D721Med (cell line): ENCODE data around the gene PANX1.
"Not testable (repeated sequence)": the region's sequence is repeated elsewhere in the genome, so short reads cannot be mapped to it uniquely, and the experiment has no call there.

ENCODE experiments used
- DNase-seq: peaks from one replicate; pipeline ENCODE4 v3.0.0; 2011; ENCODE audit warnings: low spot score; ENCODE audit not compliant: insufficient read length
- FAIRE-seq: peaks from 2 replicates; lab custom pipeline; 2011; peaks lifted over from hg19 to GRCh38; lab: Jason Lieb, UNC
- TF ChIP-seq, protein P1 (sequence below): IDR thresholded peaks from 2 replicates; pipeline ENCODE4 v1.5.1; 2012; ENCODE audit warnings: mild to moderate bottlenecking, control low read depth; ENCODE audit not compliant: insufficient read depth; ENCODE audit errors: missing control alignments

Gene PANX1

DNA sequence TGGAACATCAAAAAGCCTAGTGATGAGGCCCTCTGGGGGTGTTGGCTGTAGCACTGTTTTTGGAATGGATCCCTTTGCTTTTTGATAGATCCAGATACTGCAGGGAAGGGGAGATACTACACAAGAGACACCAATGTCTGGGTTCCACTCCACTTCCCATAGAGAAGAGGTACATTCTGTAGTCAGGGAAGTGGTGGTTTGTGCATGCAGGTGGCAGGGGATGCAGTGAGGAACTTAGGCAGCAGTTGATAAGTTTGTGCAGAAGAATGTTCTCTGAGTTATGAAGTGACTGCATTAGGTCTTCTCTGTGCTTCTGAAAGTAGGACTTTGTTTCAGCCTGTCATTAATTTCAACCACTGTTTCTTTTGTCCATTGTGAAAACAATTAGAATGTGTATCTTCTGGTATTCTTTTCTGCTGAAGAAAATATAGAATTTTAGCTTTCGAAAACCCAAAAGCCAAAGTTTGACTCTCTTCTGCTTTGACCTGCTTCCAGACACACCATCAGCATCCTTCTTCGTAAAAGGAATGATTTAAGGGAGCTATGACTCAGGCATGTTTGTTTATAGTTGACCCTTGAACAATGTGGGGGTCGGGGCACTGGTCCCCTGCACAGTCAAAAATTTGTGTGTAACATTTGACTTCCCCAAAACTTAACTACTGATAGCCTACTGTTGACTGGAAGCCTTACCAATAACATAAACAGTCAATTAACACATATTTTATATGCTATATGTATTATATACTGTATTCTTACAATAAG, 25.6 kb downstream of the PANX1 start:
- no peak for FAIRE-seq
- TF ChIP-seq, protein P1, sequence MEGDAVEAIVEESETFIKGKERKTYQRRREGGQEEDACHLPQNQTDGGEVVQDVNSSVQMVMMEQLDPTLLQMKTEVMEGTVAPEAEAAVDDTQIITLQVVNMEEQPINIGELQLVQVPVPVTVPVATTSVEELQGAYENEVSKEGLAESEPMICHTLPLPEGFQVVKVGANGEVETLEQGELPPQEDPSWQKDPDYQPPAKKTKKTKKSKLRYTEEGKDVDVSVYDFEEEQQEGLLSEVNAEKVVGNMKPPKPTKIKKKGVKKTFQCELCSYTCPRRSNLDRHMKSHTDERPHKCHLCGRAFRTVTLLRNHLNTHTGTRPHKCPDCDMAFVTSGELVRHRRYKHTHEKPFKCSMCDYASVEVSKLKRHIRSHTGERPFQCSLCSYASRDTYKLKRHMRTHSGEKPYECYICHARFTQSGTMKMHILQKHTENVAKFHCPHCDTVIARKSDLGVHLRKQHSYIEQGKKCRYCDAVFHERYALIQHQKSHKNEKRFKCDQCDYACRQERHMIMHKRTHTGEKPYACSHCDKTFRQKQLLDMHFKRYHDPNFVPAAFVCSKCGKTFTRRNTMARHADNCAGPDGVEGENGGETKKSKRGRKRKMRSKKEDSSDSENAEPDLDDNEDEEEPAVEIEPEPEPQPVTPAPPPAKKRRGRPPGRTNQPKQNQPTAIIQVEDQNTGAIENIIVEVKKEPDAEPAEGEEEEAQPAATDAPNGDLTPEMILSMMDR, result no peak
- DNase-seq, result no peak

DNA sequence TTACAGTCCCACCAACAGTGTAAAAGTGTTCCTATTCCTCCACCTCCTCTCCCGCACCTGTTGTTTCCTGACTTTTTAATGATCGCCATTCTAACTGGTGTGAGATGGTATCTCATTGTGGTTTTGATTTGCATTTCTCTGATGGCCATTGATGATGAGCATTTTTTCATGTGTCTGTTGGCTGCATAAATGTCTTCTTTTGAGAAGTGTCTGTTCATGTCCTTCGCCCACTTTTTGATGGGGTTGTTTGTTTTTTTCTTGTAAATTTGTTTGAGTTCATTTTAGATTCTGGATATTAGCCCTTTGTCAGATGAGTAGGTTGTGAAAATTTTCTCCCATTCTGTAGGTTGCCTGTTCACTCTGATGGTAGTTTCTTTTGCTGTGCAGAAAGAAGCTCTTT, 28.7 kb downstream of the PANX1 start:
- not testable (repeated sequence) for DNase-seq, FAIRE-seq

DNA sequence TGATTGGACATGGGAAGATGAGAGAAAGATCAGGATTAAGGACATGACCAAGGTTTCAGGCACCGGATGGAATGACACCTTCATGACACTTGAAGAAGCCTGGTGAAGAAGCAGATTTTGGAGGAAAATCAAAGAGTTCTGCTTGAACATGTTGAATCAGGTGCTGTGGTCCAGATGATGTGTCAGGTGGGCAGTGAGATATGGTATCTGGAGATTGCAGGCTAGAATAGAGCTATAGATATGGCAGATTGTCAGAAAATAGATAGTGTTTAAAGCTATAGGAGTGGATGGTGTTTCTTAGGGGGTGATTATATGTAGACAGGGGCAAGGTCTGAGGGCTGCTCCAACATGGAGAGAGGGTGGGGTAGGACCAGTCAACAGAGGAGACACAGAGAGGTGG, 40.2 kb downstream of the PANX1 start:
- TF ChIP-seq, protein P1, result no peak
- no peak for FAIRE-seq
- no peak for DNase-seq

DNA sequence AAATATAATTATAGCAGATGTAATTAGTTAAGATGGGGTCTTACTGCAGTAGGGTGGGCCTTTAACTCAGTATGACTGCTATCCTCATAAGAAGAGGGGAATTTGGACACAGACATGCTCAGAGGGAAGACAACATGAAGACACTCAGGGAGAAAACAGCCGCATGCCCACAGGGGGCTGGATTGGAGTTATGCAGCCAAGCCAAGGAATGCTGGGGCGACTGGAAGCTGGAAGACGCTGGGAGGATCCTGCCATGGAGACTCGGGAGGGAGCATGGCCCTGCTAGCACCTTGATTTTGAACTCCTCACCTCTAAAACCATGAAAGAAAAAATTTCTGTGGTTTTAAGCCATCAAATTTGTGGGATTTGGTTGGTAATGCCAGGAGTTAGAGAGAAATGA, 40.9 kb downstream of the PANX1 start:
- no peak for DNase-seq
- no peak for FAIRE-seq
- TF ChIP-seq, protein P1, result no peak

DNA sequence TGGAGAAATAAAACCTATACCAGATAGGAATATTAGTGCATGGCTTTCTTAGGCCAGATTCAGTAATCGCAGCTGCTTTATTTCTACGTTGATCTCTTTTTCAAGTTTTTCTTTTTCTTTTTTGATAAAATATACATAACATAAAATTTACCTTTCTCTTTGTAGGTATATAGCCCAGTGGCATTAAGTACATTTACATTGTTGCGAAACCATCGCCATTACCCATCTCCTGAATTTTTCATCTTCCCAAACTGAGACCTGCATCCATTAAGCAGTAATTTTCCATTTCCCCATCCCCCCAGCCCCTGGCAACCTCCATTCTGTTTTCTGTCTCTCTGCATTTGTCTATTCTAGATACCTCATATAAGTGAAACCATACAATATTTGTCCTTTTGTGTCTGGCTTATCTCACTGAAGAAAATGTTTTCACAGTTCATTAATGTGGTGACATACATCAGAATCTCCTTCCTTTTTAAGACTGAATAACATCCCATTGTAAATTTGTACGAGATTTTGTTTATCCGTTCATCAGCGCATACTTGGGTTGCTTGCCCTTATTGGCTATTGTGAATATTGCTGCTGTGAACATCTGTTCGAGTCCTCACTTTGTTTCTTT, 41.4 kb downstream of the PANX1 start:
- DNase-seq, result no peak
- no peak for FAIRE-seq
- TF ChIP-seq, protein P1, result no peak

DNA sequence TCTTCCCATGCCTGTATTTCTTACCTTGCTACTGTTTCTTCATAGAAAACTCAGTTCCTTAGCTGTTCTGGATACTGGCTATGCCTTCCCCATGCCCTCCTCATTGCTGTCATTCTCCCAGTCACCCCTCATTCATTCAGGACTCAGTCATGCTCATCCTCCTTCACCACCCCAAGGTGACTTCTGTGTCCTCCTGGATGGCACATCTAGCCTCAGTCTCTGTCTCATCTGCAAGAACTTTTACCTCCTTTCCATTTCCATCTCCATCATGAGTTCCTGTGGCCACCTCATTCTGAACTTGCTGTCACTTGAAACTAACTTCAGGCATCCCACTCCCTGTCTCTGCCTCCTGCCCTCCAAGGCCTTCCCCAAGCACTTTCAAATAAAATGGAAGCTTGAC, 42.3 kb downstream of the PANX1 start:
- TF ChIP-seq, protein P1, result no peak
- no peak for DNase-seq
- FAIRE-seq, result no peak

DNA sequence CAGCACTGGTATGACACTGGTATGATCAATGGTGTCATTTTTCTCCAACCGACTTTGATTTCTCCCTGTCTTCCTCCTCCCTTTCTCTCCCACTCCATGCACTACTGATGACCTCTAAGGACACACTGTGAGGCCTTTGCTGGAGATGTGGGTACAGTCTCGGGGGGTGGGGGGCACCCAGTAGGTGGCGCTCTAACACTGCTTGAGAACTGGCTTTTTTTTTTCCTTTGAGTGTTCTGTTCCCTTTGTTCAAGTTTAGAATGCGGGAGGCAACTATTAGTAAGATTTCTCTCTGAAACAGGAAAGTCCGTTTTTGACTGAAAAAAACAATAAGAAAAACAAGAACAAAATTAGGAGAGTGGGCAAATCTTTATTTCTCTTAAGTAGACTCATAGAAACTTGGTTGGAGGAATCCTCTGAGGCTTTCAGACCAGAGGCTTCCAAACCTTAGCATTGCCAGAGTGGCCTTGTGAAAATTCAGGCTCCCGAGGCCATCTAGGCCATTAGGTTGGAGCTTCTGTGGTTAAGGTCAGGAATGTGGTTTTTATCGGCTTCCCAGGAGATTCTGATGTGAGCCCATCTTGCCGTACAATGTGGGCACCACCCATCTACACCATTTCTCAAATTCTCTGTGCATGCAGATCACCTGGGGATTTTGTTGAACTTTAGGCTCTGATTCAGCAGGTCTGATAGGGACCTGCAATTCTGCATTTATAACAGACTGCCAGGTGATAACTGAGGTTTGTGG, 43.2 kb downstream of the PANX1 start:
- FAIRE-seq (no peak), DNase-seq (no peak)
- TF ChIP-seq, protein P1, result peak; percentile 31
